ENCODE measurements around the gene PLBD2. TPM values are rescaled to one million over a fixed set of nuclear protein-coding genes. Genes with fewer than 3 reads are reported as not detected.

Gene PLBD2
- total RNA-seq, 1 experiment from 2014 or later = 36.8 TPM

GRCh38 chr12:113347107-113347506, 11.3 kb upstream of the PLBD2 start:
- POLR2A ChIA-PET (ENCODE audit: low non-redundant PET) = no interaction called here
- no peak overlapping the region for H3K4me3 ChIP-seq (ENCODE audit: low read depth, low read length, poor library complexity, severe bottlenecking)
- no peak for DNase-seq (ENCODE audit: low spot score)
- no peaks in the 10 kb centered on the region for H3K27me3 ChIP-seq (replicated peaks; ENCODE audit: insufficient read depth, low read depth, low read length, poor library complexity)
- no peaks in the 10 kb centered on the region for H3K4me1 ChIP-seq (ENCODE audit: insufficient read depth, low read length, poor library complexity, severe bottlenecking)
- no peak overlapping the region for H3K27ac ChIP-seq (ENCODE audit: low read depth, low read length, poor library complexity, severe bottlenecking)
- no peaks in the 10 kb centered on the region for H3K9me3 ChIP-seq (ENCODE audit: low read depth, low read length, poor library complexity, severe bottlenecking)
- no peaks in the 10 kb centered on the region for H3K36me3 ChIP-seq (ENCODE audit: insufficient read depth, low read length, poor library complexity, severe bottlenecking)
- intact Hi-C loops (cut with micrococcal nuclease; ENCODE audit: unreplicated experiment) = no loop called here
- CTCF ChIA-PET = no interaction called here
- TF ChIP-seq CTCF (conservative IDR thresholded peaks at IDR 0.05; ENCODE audit: low read depth, low read length) (no peak), EZH2 (IDR thresholded peaks at IDR 0.05; ENCODE audit: borderline replicate concordance, low read depth, low read length, poor library complexity, severe bottlenecking) (no peak)
- BruUV-seq (replicated peaks) = no TSS peak

- H3K27ac ChIP-seq (ENCODE audit: low read depth, low read length, poor library complexity, severe bottlenecking) = no peak overlapping the region
- BruUV-seq (replicated peaks) = no TSS peak
Observed at GRCh38 chr12:113347892-113348291, 10.5 kb upstream of the PLBD2 start.

GRCh38 chr12:113348849-113349536, 9.4 kb upstream of the PLBD2 start:
- DNase-seq (ENCODE audit: low spot score) = no peak
- H3K4me3 ChIP-seq (ENCODE audit: low read depth, low read length, poor library complexity, severe bottlenecking) = no peak overlapping the region
- intact Hi-C loops (cut with micrococcal nuclease; ENCODE audit: unreplicated experiment) = no loop called here
- no peaks in the 10 kb centered on the region for H3K9me3 ChIP-seq (ENCODE audit: low read depth, low read length, poor library complexity, severe bottlenecking)
- no peaks in the 10 kb centered on the region for H3K36me3 ChIP-seq (ENCODE audit: insufficient read depth, low read length, poor library complexity, severe bottlenecking)
- no peak overlapping the region for H3K27ac ChIP-seq (ENCODE audit: low read depth, low read length, poor library complexity, severe bottlenecking)
- no peaks in the 10 kb centered on the region for H3K4me1 ChIP-seq (ENCODE audit: insufficient read depth, low read length, poor library complexity, severe bottlenecking)
- ChIA-PET CTCF (no interaction called here), POLR2A (ENCODE audit: low non-redundant PET) (no interaction called here)
- TF ChIP-seq EZH2 (IDR thresholded peaks at IDR 0.05; ENCODE audit: borderline replicate concordance, low read depth, low read length, poor library complexity, severe bottlenecking) (no peak), CTCF (conservative IDR thresholded peaks at IDR 0.05; ENCODE audit: low read depth, low read length) (no peak)
- no TSS peak for BruUV-seq (replicated peaks)
- no peaks in the 10 kb centered on the region for H3K27me3 ChIP-seq (replicated peaks; ENCODE audit: insufficient read depth, low read depth, low read length, poor library complexity)

More at GRCh38 chr12:113347892-113348291, 10.5 kb upstream of the PLBD2 start:
- no peaks in the 10 kb centered on the region for H3K27me3 ChIP-seq (replicated peaks; ENCODE audit: insufficient read depth, low read depth, low read length, poor library complexity)
- DNase-seq (ENCODE audit: low spot score) = no peak
- intact Hi-C loops (cut with micrococcal nuclease; ENCODE audit: unreplicated experiment) = no loop called here
- no peaks in the 10 kb centered on the region for H3K4me1 ChIP-seq (ENCODE audit: insufficient read depth, low read length, poor library complexity, severe bottlenecking)
- POLR2A ChIA-PET (ENCODE audit: low non-redundant PET) = no interaction called here
- TF ChIP-seq EZH2 (IDR thresholded peaks at IDR 0.05; ENCODE audit: borderline replicate concordance, low read depth, low read length, poor library complexity, severe bottlenecking) = no peak
- no peak for TF ChIP-seq CTCF (conservative IDR thresholded peaks at IDR 0.05; ENCODE audit: low read depth, low read length)
- no peak overlapping the region for H3K4me3 ChIP-seq (ENCODE audit: low read depth, low read length, poor library complexity, severe bottlenecking)
- H3K36me3 ChIP-seq (ENCODE audit: insufficient read depth, low read length, poor library complexity, severe bottlenecking) = no peaks in the 10 kb centered on the region
- H3K9me3 ChIP-seq (ENCODE audit: low read depth, low read length, poor library complexity, severe bottlenecking) = no peaks in the 10 kb centered on the region
- CTCF ChIA-PET = no interaction called here

Data from A673 (cell line).